ENCODE data around the gene LRRC75A. TPM values are rescaled to one million over a fixed set of nuclear protein-coding genes. Genes with fewer than 3 reads are reported as not detected.

LRRC75A gene
- total RNA-seq, 3 donors from 2014 or later (not counting 1 experiment from before 2014, with no cell fraction given), result 2.6 to 3.0 (median 3.0) TPM

DNA sequence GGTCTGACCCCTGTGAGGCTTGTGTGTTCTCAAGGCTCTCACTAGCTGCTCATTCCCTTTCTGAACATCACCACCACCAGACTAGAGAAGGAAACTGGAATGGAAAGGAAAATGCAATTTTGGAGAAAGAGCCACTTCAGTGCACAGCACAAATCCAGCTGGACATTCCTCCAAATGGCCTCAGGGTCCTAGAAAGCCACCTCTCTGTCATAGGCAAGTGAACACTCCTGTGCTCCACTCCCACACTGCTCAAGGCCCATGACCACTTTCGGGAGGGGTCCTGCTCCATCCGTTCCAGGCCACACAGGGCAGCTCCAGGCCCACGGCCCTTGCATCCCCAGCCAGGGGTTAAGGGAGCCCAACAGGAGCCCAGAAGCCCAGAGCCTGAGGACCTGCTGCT is 2.6 kb downstream of the LRRC75A start:
- ATAC-seq (no peak), DNase-seq (no peak)
- Mint-ChIP-seq H3K4me3 (no peak overlapping the region), H3K27me3 (ENCODE audit: low read depth in 2 of 2) (peaks cover 2 to 3% of the 10 kb centered on the region in 2 donors), H3K9me3 (no peaks in the 10 kb centered on the region), H3K27ac (no peak overlapping the region), H3K36me3 (no peaks in the 10 kb centered on the region), H3K4me1 (peaks cover 12 to 14% of the 10 kb centered on the region in 2 donors)
- no peaks in the 10 kb centered on the region for H3K9me3 ChIP-seq (ENCODE audit: control insufficient read depth, insufficient read depth, low read length)
- H3K4me3 ChIP-seq (ENCODE audit: low read length), result no peak overlapping the region
- TF ChIP-seq, protein P1, sequence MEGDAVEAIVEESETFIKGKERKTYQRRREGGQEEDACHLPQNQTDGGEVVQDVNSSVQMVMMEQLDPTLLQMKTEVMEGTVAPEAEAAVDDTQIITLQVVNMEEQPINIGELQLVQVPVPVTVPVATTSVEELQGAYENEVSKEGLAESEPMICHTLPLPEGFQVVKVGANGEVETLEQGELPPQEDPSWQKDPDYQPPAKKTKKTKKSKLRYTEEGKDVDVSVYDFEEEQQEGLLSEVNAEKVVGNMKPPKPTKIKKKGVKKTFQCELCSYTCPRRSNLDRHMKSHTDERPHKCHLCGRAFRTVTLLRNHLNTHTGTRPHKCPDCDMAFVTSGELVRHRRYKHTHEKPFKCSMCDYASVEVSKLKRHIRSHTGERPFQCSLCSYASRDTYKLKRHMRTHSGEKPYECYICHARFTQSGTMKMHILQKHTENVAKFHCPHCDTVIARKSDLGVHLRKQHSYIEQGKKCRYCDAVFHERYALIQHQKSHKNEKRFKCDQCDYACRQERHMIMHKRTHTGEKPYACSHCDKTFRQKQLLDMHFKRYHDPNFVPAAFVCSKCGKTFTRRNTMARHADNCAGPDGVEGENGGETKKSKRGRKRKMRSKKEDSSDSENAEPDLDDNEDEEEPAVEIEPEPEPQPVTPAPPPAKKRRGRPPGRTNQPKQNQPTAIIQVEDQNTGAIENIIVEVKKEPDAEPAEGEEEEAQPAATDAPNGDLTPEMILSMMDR (IDR thresholded peaks at IDR 0.05), result no peak
- peaks cover 3% of the 10 kb centered on the region for H3K27me3 ChIP-seq (ENCODE audit: control insufficient read depth, insufficient read depth, low read length)
- 95% methylated on average over 3 of the region's 3 CpGs for WGBS (ENCODE audit: insufficient coverage)
- intact Hi-C loops (cut with micrococcal nuclease), result no loop called here
- no peak overlapping the region for H3K27ac ChIP-seq (ENCODE audit: low read length)
- peaks cover 13% of the 10 kb centered on the region for H3K4me1 ChIP-seq (ENCODE audit: control insufficient read depth, insufficient read depth, low read length)
- H3K36me3 ChIP-seq (ENCODE audit: control insufficient read depth, insufficient read depth, low read length), result no peaks in the 10 kb centered on the region

DNA sequence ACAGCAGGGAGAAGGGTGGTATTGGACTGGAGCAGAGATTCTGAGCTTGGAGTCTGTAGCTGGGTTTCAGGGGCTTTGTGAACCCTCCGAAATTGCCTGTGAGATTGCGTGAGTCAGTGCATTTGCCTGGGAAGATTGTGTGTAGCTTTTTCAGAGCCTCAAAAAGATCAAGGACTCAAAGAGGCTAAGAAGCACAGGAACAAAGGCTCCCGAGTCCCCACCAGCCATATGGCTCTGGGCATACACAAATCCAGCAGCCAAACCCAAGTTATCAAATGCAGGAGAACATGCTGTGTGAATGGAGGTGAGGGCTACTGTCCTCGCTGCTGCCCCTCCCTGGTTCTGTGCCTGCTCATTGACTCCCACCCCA is 3.0 kb downstream of the LRRC75A start:
- TF ChIP-seq, protein P1 (IDR thresholded peaks at IDR 0.05), result no peak
- Mint-ChIP-seq H3K27ac (no peak overlapping the region), H3K36me3 (no peaks in the 10 kb centered on the region), H3K4me3 (no peak overlapping the region), H3K9me3 (no peaks in the 10 kb centered on the region), H3K4me1 (peaks cover 12 to 14% of the 10 kb centered on the region in 2 donors), H3K27me3 (ENCODE audit: low read depth in 2 of 2) (peaks cover 0 to 3% of the 10 kb centered on the region in 2 donors)
- Histone ChIP-seq H3K9me3 (ENCODE audit: control insufficient read depth, insufficient read depth, low read length) (no peaks in the 10 kb centered on the region), H3K36me3 (ENCODE audit: control insufficient read depth, insufficient read depth, low read length) (no peaks in the 10 kb centered on the region), H3K4me1 (ENCODE audit: control insufficient read depth, insufficient read depth, low read length) (peaks cover 13% of the 10 kb centered on the region), H3K4me3 (ENCODE audit: low read length) (no peak overlapping the region), H3K27ac (ENCODE audit: low read length) (no peak overlapping the region), H3K27me3 (ENCODE audit: control insufficient read depth, insufficient read depth, low read length) (peaks cover 3% of the 10 kb centered on the region)
- WGBS (ENCODE audit: insufficient coverage), result 100% methylated on average over 4 of the region's 4 CpGs
- intact Hi-C loops (cut with micrococcal nuclease), result no loop called here
- DNase-seq (no peak), ATAC-seq (no peak)

DNA sequence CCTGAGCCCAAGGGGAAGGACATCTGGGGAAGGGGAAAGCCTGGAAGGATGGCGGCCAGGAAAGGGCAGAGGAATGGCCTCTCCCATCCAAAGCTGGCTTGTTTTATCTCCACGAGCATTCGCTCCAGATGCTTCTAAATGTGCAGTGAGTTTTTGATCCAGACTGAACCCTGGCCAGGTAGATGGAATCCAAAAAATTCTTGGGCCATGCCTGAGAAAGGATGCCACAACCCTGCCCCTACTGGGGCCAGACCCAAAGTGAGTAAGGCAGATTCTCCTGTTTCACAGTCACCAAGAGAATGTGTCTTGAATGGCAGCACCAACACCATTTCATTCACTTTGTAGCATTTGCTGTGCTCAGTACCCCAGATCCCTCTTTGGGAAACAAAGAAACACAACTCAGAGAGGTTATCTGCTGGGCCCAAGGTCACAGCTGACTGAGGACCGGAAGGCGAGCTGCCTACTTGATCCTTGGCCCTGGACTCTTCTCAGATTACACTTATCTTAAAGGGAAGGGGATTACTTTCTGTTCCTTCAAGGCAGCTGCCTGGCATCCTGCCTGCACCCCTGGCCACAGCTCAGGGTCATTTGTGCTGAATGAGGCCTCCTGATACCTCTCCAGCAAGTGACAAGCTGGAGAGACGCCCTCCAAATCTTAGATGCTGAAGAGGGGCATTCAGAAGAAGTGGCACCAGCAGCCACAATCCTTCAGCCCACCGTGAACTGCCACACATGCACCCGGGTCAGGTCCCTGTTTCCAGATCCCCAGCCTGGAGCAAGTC is 3.6 kb downstream of the LRRC75A start:
- 92% methylated on average over 8 of the region's 8 CpGs for WGBS (ENCODE audit: insufficient coverage)
- no peak overlapping the region for H3K4me3 ChIP-seq (ENCODE audit: low read length)
- intact Hi-C loops (cut with micrococcal nuclease), result no loop called here
- H3K4me1 ChIP-seq (ENCODE audit: control insufficient read depth, insufficient read depth, low read length), result peaks cover 13% of the 10 kb centered on the region
- ATAC-seq (no peak), DNase-seq (no peak)
- no peak overlapping the region for H3K27ac ChIP-seq (ENCODE audit: low read length)
- TF ChIP-seq, protein P1 (IDR thresholded peaks at IDR 0.05), result no peak
- Mint-ChIP-seq H3K36me3 (no peaks in the 10 kb centered on the region), H3K9me3 (no peaks in the 10 kb centered on the region), H3K4me3 (no peak overlapping the region), H3K27me3 (ENCODE audit: low read depth in 2 of 2) (peaks cover 0 to 3% of the 10 kb centered on the region in 2 donors), H3K27ac (no peak overlapping the region), H3K4me1 (peaks cover 12 to 14% of the 10 kb centered on the region in 2 donors)
- H3K9me3 ChIP-seq (ENCODE audit: control insufficient read depth, insufficient read depth, low read length), result no peaks in the 10 kb centered on the region
- peaks cover 3% of the 10 kb centered on the region for H3K27me3 ChIP-seq (ENCODE audit: control insufficient read depth, insufficient read depth, low read length)
- H3K36me3 ChIP-seq (ENCODE audit: control insufficient read depth, insufficient read depth, low read length), result no peaks in the 10 kb centered on the region
